HEK293 (cell line): ENCODE results near the gene MACROH2A1.

Experiments used
- ZBTB26 ChIP-seq: fragments of 450-650 bp; formaldehyde crosslinking; optimal IDR thresholded peaks from 2 replicates; pipeline ENCODE3; 2016; ENCODE audit warnings: missing biosample characterization, mild to moderate bottlenecking, missing genetic modification characterization
- ZNF274 ChIP-seq, 2 experiments: fragments of 200-500 bp in 1 of 2; fragments of 450-650 bp in 1 of 2; sonication (Bioruptor generic) in 1 of 2; formaldehyde crosslinking in 1 of 2; IDR thresholded peaks; 2 replicates each; pipeline versions ENCODE4 v1.5.1 to v1.6.1; 2014 to 2016; ENCODE audit warnings: borderline replicate concordance in 1 of 2, inconsistent platforms in 1 of 2, low read length in 1 of 2, missing biosample characterization in 1 of 2, missing genetic modification characterization in 1 of 2
- ZNF514 ChIP-seq: fragments of 450-650 bp; formaldehyde crosslinking; IDR thresholded peaks from 2 replicates; pipeline ENCODE4 v1.5.1; 2016; ENCODE audit warnings: missing biosample characterization, missing genetic modification characterization
- TF ChIP-seq, protein P1 (sequence below): fragments of 450-650 bp; formaldehyde crosslinking; IDR thresholded peaks from 2 replicates; pipeline ENCODE4 v1.5.1; 2016; ENCODE audit warnings: missing biosample characterization, missing genetic modification characterization

DNA sequence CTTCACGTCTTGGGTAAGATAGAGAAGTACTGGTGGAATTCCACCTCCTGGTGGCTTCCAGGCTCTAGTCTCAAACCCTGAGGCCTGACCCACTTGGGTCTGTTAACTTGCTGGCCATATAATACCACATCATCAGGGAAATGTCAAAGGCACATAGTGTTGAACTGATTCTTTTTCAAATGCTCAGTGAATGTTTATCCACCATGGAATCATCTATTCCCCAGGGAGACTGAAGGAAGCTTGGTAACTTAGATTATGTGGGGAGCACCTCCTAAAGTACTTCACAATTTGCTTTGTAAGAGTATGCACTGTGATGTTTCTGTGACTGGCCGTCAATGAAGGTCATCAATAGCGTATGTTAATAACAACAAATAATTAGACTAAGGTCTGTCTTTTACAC, 16.1 kb downstream of the MACROH2A1 start:
- TF ChIP-seq ZNF514 (tag by site-specific recombination) (no peak), ZNF274 (IDR thresholded peaks at IDR 0.05; ENCODE audit: low read length) (no peak), ZNF274 (tag by site-specific recombination; IDR thresholded peaks at IDR 0.05; ENCODE audit: borderline replicate concordance) (no peak), ZBTB26 (tag by site-specific recombination) (no peak)
- TF ChIP-seq, protein P1, sequence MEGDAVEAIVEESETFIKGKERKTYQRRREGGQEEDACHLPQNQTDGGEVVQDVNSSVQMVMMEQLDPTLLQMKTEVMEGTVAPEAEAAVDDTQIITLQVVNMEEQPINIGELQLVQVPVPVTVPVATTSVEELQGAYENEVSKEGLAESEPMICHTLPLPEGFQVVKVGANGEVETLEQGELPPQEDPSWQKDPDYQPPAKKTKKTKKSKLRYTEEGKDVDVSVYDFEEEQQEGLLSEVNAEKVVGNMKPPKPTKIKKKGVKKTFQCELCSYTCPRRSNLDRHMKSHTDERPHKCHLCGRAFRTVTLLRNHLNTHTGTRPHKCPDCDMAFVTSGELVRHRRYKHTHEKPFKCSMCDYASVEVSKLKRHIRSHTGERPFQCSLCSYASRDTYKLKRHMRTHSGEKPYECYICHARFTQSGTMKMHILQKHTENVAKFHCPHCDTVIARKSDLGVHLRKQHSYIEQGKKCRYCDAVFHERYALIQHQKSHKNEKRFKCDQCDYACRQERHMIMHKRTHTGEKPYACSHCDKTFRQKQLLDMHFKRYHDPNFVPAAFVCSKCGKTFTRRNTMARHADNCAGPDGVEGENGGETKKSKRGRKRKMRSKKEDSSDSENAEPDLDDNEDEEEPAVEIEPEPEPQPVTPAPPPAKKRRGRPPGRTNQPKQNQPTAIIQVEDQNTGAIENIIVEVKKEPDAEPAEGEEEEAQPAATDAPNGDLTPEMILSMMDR (tag by site-specific recombination) = no peak
